ENCODE measurements around the gene SLC22A1.

The SLC22A1 gene

DNA sequence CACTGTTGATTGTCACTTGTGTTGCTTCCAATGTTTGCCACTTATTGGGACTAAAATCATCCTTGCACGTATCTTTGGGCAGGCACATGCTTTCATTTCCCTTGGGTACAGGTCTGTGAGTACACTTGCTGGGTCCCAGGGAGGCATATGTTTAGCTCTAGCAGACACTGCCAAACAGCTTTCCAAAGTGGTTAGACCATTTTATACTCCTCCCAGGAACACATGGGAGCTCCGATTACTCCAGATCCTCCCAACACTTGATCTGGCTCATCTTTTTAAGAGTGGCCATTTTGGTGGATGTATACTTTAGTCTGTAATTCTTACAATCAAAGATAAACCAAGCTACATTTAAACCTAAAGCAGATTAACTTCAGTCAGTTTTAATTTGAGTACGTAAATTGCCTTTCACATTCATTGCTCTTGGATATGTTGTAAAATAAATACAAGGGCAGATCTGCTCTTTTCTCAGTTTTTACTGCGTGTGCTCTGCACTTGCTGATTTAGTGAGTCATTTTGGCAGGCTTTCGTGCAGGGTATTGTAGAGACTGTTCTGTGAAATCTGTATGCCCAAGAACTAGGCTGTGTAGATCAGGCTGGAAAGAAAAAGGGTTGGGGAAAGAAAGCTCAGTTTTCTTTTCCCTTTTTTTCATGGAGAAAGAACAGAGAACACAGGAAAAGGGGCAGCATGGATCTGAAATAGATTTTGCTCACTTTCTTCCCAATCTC is 19.5 kb downstream of the SLC22A1 start:
- H3K4me3 Mint-ChIP-seq = no peak overlapping the region

DNA sequence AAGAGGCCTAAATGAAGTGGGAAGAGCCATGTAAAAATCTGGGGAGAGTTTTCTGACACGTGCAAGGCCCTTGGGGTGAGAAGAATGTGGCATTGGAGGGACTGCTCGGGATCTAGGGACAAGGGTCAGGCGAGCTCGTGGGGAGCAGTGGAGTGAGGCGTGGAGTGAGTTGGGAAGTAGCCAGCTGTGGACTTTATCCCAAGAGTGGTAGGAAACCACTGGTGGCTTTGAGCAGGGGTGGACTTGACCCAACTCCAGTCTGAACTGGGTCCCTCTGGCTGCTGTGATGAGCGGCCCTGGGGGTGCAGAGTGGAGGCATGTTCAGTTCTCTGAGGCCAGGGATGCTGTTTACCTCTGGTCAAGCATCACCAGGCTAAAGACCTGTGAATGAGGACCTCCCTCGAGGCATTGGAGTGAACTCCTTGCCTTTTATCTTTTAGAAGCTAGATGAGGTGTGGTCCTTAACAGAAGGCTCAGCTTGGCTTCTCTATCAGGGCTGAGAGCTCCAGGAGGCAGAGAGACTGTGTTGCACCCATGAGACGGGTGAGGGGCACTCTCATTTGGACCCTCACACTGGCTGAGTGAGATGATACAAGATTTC is 20.6 kb downstream of the SLC22A1 start:
- Mint-ChIP-seq H3K36me3 (ENCODE audit: low read depth) (peaks cover 17% of the 10 kb centered on the region), H3K9me3 (peaks cover 2% of the 10 kb centered on the region), H3K4me3 (no peak overlapping the region), H3K4me1 (peaks cover 27% of the 10 kb centered on the region), H3K27ac (no peak overlapping the region), H3K27me3 (ENCODE audit: low read depth) (no peaks in the 10 kb centered on the region)
- TF ChIP-seq CTCF (IDR thresholded peaks at IDR 0.05; ENCODE audit: unreplicated experiment in 3 of 3) = no peak

More for the DNA sequence above, 19.5 kb downstream of the SLC22A1 start:
- TF ChIP-seq CTCF (IDR thresholded peaks at IDR 0.05; ENCODE audit: unreplicated experiment in 3 of 3) = no peak
- Mint-ChIP-seq H3K9me3 (peaks cover 2% of the 10 kb centered on the region), H3K27me3 (ENCODE audit: low read depth) (peaks cover 5% of the 10 kb centered on the region), H3K4me1 (peaks cover 27% of the 10 kb centered on the region), H3K36me3 (ENCODE audit: low read depth) (peaks cover 17% of the 10 kb centered on the region), H3K27ac (peak overlapping the region in 2 of 3 experiments; percentile 7 to 70)

DNA sequence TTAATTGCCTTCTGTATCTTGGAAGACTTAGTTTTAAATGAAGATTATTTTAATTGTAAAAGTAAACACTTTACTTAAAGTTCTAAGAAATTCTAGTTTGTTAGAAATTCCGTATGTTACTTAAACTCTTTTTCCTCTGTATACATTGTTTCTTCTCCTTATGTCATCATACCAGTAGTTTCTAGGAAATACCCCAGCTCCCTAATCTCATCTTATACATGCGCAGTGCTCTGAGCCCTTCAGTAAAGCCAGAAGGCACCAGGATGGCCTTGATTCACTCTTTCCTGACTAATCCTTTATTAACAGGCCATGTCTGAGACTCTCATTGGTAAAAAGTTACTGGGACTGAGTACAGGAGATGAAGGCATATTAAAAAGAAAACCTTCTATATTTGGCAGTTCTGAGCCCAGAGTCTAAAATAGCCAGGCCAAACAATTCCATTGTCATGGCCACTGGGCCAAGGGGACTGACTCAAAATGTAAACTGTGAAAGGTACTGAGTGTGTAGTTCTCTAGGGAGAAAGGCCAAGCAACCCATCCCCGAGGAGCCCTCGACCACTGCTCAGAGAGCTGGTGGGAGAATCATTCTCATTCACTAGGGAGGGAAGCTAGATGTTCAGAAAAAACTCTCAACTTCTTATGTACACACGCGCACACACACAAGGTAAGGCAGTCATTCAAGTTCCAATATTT is 25.0 kb downstream of the SLC22A1 start:
- no peak overlapping the region for H3K4me3 Mint-ChIP-seq
- no peak for TF ChIP-seq CTCF (IDR thresholded peaks at IDR 0.05; ENCODE audit: unreplicated experiment in 3 of 3)
- H3K4me1 Mint-ChIP-seq = no peaks in the 10 kb centered on the region
- peaks cover 33% of the 10 kb centered on the region for H3K36me3 Mint-ChIP-seq (ENCODE audit: low read depth)
- H3K27ac Mint-ChIP-seq = no peak overlapping the region
- peaks cover 10% of the 10 kb centered on the region for H3K9me3 Mint-ChIP-seq
- H3K27me3 Mint-ChIP-seq (ENCODE audit: low read depth) = no peaks in the 10 kb centered on the region

GRCh38 chr6:160147146-160147536 is 25.5 kb downstream of the SLC22A1 start:
- Mint-ChIP-seq H3K27ac (no peak overlapping the region), H3K9me3 (peaks cover 12% of the 10 kb centered on the region), H3K36me3 (ENCODE audit: low read depth) (peaks cover 37% of the 10 kb centered on the region), H3K4me3 (no peak overlapping the region), H3K27me3 (ENCODE audit: low read depth) (no peaks in the 10 kb centered on the region), H3K4me1 (no peaks in the 10 kb centered on the region)
- TF ChIP-seq CTCF (IDR thresholded peaks at IDR 0.05; ENCODE audit: unreplicated experiment in 3 of 3) = no peak

DNA sequence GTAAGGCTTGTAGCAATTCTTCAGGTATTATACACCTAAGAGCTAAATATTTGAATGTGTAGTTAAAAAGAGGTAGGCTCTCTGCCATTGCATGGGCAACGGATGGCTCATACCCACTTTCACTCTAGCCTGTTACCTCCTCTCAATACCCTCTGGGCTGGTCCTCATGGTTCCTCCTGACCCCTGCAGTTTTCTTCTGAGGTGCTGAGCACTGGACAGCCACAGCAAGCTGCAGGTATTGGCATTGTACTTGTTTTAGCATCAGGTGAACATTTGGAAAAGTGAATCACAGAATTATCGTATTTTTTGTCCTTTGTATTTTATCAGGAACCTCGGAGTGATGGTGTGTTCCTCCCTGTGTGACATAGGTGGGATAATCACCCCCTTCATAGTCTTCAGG is 32.9 kb downstream of the SLC22A1 start:
- H3K27me3 Mint-ChIP-seq (ENCODE audit: low read depth) = no peaks in the 10 kb centered on the region
- peaks cover 22% of the 10 kb centered on the region for H3K9me3 Mint-ChIP-seq
- H3K4me1 Mint-ChIP-seq = no peaks in the 10 kb centered on the region
- peaks cover 59% of the 10 kb centered on the region for H3K36me3 Mint-ChIP-seq (ENCODE audit: low read depth)
- no peak overlapping the region for H3K27ac Mint-ChIP-seq
- TF ChIP-seq CTCF (IDR thresholded peaks at IDR 0.05; ENCODE audit: unreplicated experiment in 3 of 3) = no peak
- no peak overlapping the region for H3K4me3 Mint-ChIP-seq
